H1 (cell line): ENCODE data around the gene SEL1L. TPM values are rescaled to one million over a fixed set of nuclear protein-coding genes. Genes with fewer than 3 reads are reported as not detected.

Source experiments
- CTCF ChIA-PET: fragments of 300-600 bp; sonication (Branson Sonifier 250); formaldehyde crosslinking; loops from one replicate; lab custom pipeline; 2021; ENCODE audit not compliant: partially characterized antibody; lab: Charles Lee
- POLR2A ChIA-PET: fragments of 300-600 bp; sonication (Branson Sonifier 250); formaldehyde crosslinking; loops from one replicate; lab custom pipeline; 2021; ENCODE audit warnings: inconsistent platforms; ENCODE audit not compliant: partially characterized antibody; lab: Charles Lee
- DNase-seq, 2 experiments: peaks; one replicate each; pipeline versions ENCODE4 v3.0.0 to v3.0.0-alpha.2; 2010 to 2022; ENCODE audit warnings: low spot score in 2 of 2, low read depth in 1 of 2, mixed read lengths in 1 of 2
- FAIRE-seq: peaks from 2 replicates; lab custom pipeline; 2011; peaks lifted over from hg19 to GRCh38; lab: Jason Lieb, UNC
- H2AFZ ChIP-seq: 2 replicates; pipeline ENCODE4 v1.8.1; 2012; ENCODE audit warnings: low read length, inconsistent platforms
- H2AK5ac ChIP-seq: 2 replicates; pipeline ENCODE4 v1.6.1; 2013; ENCODE audit warnings: low read depth, low read length
- H2BK120ac ChIP-seq: replicated peaks from 2 replicates; pipeline ENCODE3; 2013; ENCODE audit warnings: low read depth, low read length, inconsistent platforms
- H2BK12ac ChIP-seq: 2 replicates; pipeline ENCODE4 v1.6.1; 2013; ENCODE audit warnings: low read depth, low read length
- H2BK15ac ChIP-seq: 2 replicates; pipeline ENCODE4 v1.6.1; 2013; ENCODE audit warnings: low read length
- H2BK20ac ChIP-seq: 2 replicates; pipeline ENCODE4 v1.6.1; 2013; ENCODE audit warnings: low read length
- H2BK5ac ChIP-seq: 2 replicates; pipeline ENCODE4 v1.6.1; 2013; ENCODE audit warnings: low read depth, low read length
- H3K14ac ChIP-seq: 2 replicates; pipeline ENCODE4 v1.6.1; 2013; ENCODE audit warnings: inconsistent platforms; ENCODE audit not compliant: insufficient read length
- H3K18ac ChIP-seq: 2 replicates; pipeline ENCODE4 v1.6.1; 2013; ENCODE audit warnings: low read length; ENCODE audit errors: extremely low read depth
- H3K23ac ChIP-seq: 2 replicates; pipeline ENCODE4 v1.6.1; 2013; ENCODE audit warnings: inconsistent platforms; ENCODE audit not compliant: insufficient read length
- H3K23me2 ChIP-seq: 2 replicates; pipeline ENCODE4 v1.6.1; 2013; ENCODE audit warnings: low read depth, low read length
- H3K27ac ChIP-seq: 2 replicates; pipeline ENCODE4 v1.6.1; 2011; ENCODE audit warnings: low read depth, low read length, inconsistent platforms
- H3K27me3 ChIP-seq, 4 experiments: replicated peaks in 1 of 4; 1 replicate in 1 of 4; 2 replicates in 3 of 4; pipeline versions ENCODE4 v1.6.1 to v1.8.1; 2011 to 2013; ENCODE audit warnings: low read length in 3 of 4, mild to moderate bottlenecking in 3 of 4, inconsistent platforms in 2 of 4, mixed read lengths in 2 of 4, moderate library complexity in 1 of 4; ENCODE audit not compliant: control insufficient read depth in 3 of 4, insufficient read depth in 3 of 4; ENCODE audit errors: extremely low read depth in 1 of 4
- H3K36me3 ChIP-seq, 4 experiments: 2 replicates each; pipeline versions ENCODE4 v1.6.1 to v1.8.1; 2011 to 2013; ENCODE audit warnings: mild to moderate bottlenecking in 4 of 4, low read length in 3 of 4, moderate library complexity in 2 of 4, control low read depth in 1 of 4, inconsistent platforms in 1 of 4; ENCODE audit not compliant: insufficient read depth in 4 of 4, control insufficient read depth in 2 of 4
- H3K4ac ChIP-seq: replicated peaks from 2 replicates; pipeline ENCODE3; 2013; ENCODE audit warnings: low read length, low read depth, mixed read lengths, inconsistent platforms; ENCODE audit not compliant: insufficient read length
- H3K4me1 ChIP-seq, 4 experiments: replicated peaks in 1 of 4; 1 replicate in 1 of 4; 2 replicates in 3 of 4; pipeline versions ENCODE4 v1.6.1 to v1.8.1; 2011 to 2013; ENCODE audit warnings: low read length in 3 of 4, inconsistent platforms in 2 of 4, mixed read lengths in 1 of 4; ENCODE audit not compliant: insufficient read depth in 4 of 4, control insufficient read depth in 3 of 4
- H3K4me2 ChIP-seq, 2 experiments: 2 replicates each; pipeline versions ENCODE4 v1.6.1 to v1.8.1; 2011 to 2013; ENCODE audit warnings: low read depth in 2 of 2, low read length in 2 of 2, control low read depth in 1 of 2, inconsistent platforms in 1 of 2, mild to moderate bottlenecking in 1 of 2; ENCODE audit not compliant: insufficient read depth in 1 of 2
- H3K4me3 ChIP-seq, 4 experiments: fragments of 200-600, 300-600 bp in 1 of 4; sonication (generic), shearing (Covaris generic), sonication (Bioruptor Twin) in 1 of 4; 2 replicates each; pipeline versions ENCODE4 v1.5.1 to v1.8.1; 2011 to 2016; ENCODE audit warnings: low read length in 4 of 4, low read depth in 3 of 4, control low read depth in 2 of 4, inconsistent platforms in 2 of 4, mild to moderate bottlenecking in 2 of 4, mixed read lengths in 1 of 4, moderate library complexity in 1 of 4; ENCODE audit not compliant: insufficient read depth in 2 of 4; ENCODE audit errors: extremely low read depth in 1 of 4
- H3K56ac ChIP-seq: replicated peaks from 2 replicates; pipeline ENCODE3; 2013; ENCODE audit warnings: low read depth, mild to moderate bottlenecking, mixed read lengths, low read length, inconsistent platforms; ENCODE audit not compliant: insufficient read length
- H3K79me1 ChIP-seq: 2 replicates; pipeline ENCODE4 v1.6.1; 2013; ENCODE audit warnings: low read depth, low read length, control low read depth
- H3K79me2 ChIP-seq, 2 experiments: 2 replicates each; pipeline versions ENCODE4 v1.6.1 to v1.8.1; 2012 to 2013; ENCODE audit warnings: low read length in 2 of 2, mild to moderate bottlenecking in 2 of 2, inconsistent platforms in 1 of 2; ENCODE audit not compliant: insufficient read depth in 2 of 2, control insufficient read depth in 1 of 2
- H3K9ac ChIP-seq, 4 experiments: replicated peaks in 1 of 4; 1 replicate in 1 of 4; 2 replicates in 3 of 4; pipeline versions ENCODE4 v1.6.1 to v1.8.1; 2011 to 2013; ENCODE audit warnings: low read depth in 3 of 4, low read length in 3 of 4, control low read depth in 2 of 4, mild to moderate bottlenecking in 2 of 4, moderate library complexity in 2 of 4, inconsistent platforms in 1 of 4; ENCODE audit errors: extremely low read depth in 1 of 4
- H3K9me3 ChIP-seq, 2 experiments: 2 replicates each; pipeline versions ENCODE4 v1.6.1 to v1.8.1; 2012 to 2013; ENCODE audit warnings: mild to moderate bottlenecking in 2 of 2, moderate library complexity in 2 of 2, control low read depth in 1 of 2, inconsistent platforms in 1 of 2, low read depth in 1 of 2, low read length in 1 of 2, mixed read lengths in 1 of 2; ENCODE audit not compliant: insufficient read depth in 2 of 2
- H4K20me1 ChIP-seq, 2 experiments: replicated peaks in 1 of 2; 2 replicates each; pipeline versions ENCODE3 to v1.8.1; 2011 to 2013; ENCODE audit warnings: inconsistent platforms in 2 of 2, low read length in 2 of 2, mild to moderate bottlenecking in 1 of 2; ENCODE audit not compliant: insufficient read depth in 2 of 2, control insufficient read depth in 1 of 2
- H4K5ac ChIP-seq: 2 replicates; pipeline ENCODE4 v1.6.1; 2013; ENCODE audit warnings: low read length, low read depth, mixed read lengths, inconsistent platforms; ENCODE audit not compliant: insufficient read length
- H4K8ac ChIP-seq: 2 replicates; pipeline ENCODE4 v1.8.0; 2013; ENCODE audit warnings: mild to moderate bottlenecking, moderate library complexity, low read length, inconsistent platforms; ENCODE audit not compliant: insufficient read depth; ENCODE audit errors: extremely low read depth
- H4K91ac ChIP-seq: replicated peaks from 2 replicates; pipeline ENCODE3; 2013; ENCODE audit warnings: low read length, mixed read lengths, inconsistent platforms; ENCODE audit not compliant: insufficient read length
- WGBS, 2 experiments: shearing (Covaris generic) in 1 of 2; methylation state at CpG; one replicate each; pipeline versions ENCODE4 v1.1.6 to v1.1.7; 2013 to 2015; ENCODE audit warnings: low lambda C conversion rate in 2 of 2, mixed read lengths in 2 of 2, inconsistent platforms in 1 of 2, low coverage in 1 of 2, missing lambda C conversion rate in 1 of 2; ENCODE audit not compliant: insufficient replicate concordance in 2 of 2, insufficient coverage in 1 of 2, insufficient read length in 1 of 2; ENCODE audit errors: extremely low coverage in 1 of 2, missing lambda C conversion rate in 1 of 2; 5-methylcytosine and 5-hydroxymethylcytosine counted together
- polyA plus RNA-seq, 7 experiments: library from polyadenylated mRNA; depleted of rRNA in 3 of 7; stranded (reverse) in 5 of 7; unstranded in 2 of 7; fragments of >200 nt in 5 of 7; fragments of 200-250 nt in 2 of 7; gene quantifications; 1 replicate in 5 of 7; 2 replicates in 1 of 7; 4 replicates in 1 of 7; pipeline versions ENCODE4 v1.2.1 to v1.2.3, GENCODE V29; 2011 to 2013; ENCODE audit warnings: missing spikeins in 2 of 7, mixed read lengths in 2 of 7
- total RNA-seq: library from RNA; stranded (reverse); fragmentation: NEBNext Ultra II Directional; extraction: Animal tissue kit (Norgen Biotek cat#: 25700); gene quantifications from 2 replicates; pipeline ENCODE4 v1.2.1, GENCODE V29; 2021

Gene SEL1L
- total and polyA plus RNA-seq, 2 of the 8 experiments (the other 6 are each of a cell fraction or from before 2014, with no cell fraction given): 4.3 to 34.9 TPM

GRCh38 chr14:81484120-81484519 lies 49.5 kb downstream of the SEL1L start:
- H3K27me3 ChIP-seq: no peaks in the 10 kb centered on the region
- no peak overlapping the region for H2BK20ac ChIP-seq
- no peak overlapping the region for H4K8ac ChIP-seq
- H3K4me1 ChIP-seq: no peaks in the 10 kb centered on the region
- H2BK15ac ChIP-seq: no peak overlapping the region
- no peak overlapping the region for H2BK12ac ChIP-seq
- no peak overlapping the region for H3K56ac ChIP-seq
- no peak overlapping the region for H3K14ac ChIP-seq
- H3K79me2 ChIP-seq: no peaks in the 10 kb centered on the region
- peaks cover 3 to 57% (median 23%) of the 10 kb centered on the region in 4 experiments; a peak in 6 of 8 replicates for H3K36me3 ChIP-seq
- no peak overlapping the region for H3K18ac ChIP-seq
- no peak overlapping the region for H2BK120ac ChIP-seq
- H3K27ac ChIP-seq: no peak overlapping the region
- no peak overlapping the region for H2AK5ac ChIP-seq
- no peaks in the 10 kb centered on the region for H3K23me2 ChIP-seq
- H3K23ac ChIP-seq: no peak overlapping the region
- POLR2A ChIA-PET: no interaction called here
- no peak overlapping the region for H3K9ac ChIP-seq
- no peak overlapping the region for H2BK5ac ChIP-seq
- CTCF ChIA-PET: interaction anchor here (1.6 to 1.8 kb wide), 2 partner anchors 10 to 15 kb away, joined by 4 to 5 read pairs; no protein-coding TSS in a partner anchor
- DNase-seq: no peak
- no peak overlapping the region for H3K4me2 ChIP-seq
- WGBS, 2 experiments: 87% methylated on average over 4 of the region's 4 CpGs; no CpG with 5 or more reads in 1 of the 2 experiments
- H4K5ac ChIP-seq: no peak overlapping the region
- H3K9me3 ChIP-seq: no peaks in the 10 kb centered on the region
- no peaks in the 10 kb centered on the region for H4K20me1 ChIP-seq
- FAIRE-seq: no peak
- no peak overlapping the region for H4K91ac ChIP-seq
- no peak overlapping the region for H2AFZ ChIP-seq
- H3K4me3 ChIP-seq: no peak overlapping the region
- no peaks in the 10 kb centered on the region for H3K79me1 ChIP-seq
- H3K4ac ChIP-seq: no peak overlapping the region
